ENCODE data around the gene HSD17B1.

- TF ChIP-seq CTCF (IDR thresholded peaks at IDR 0.05 in 4 of 5, conservative IDR thresholded peaks at IDR 0.05 in 1 of 5) (no peak), POLR2A (IDR thresholded peaks at IDR 0.05) (no peak)
Measured at GRCh38 chr17:42559075-42559474, 6.4 kb downstream of the HSD17B1 start.
